DMS53 (cell line): ENCODE measurements around the gene HEATR5A.
A peak's percentile ranks its signal among the peaks of the same experiment; 100 is the strongest.
"Not testable (repeated sequence)": the region's sequence is repeated elsewhere in the genome, so short reads cannot be mapped to it uniquely, and the experiment has no call there.

ENCODE experiments used
- DNase-seq: peaks from one replicate; lab custom pipeline; 2025; lab: John Stamatoyannopoulos, UW

Gene HEATR5A

DNA sequence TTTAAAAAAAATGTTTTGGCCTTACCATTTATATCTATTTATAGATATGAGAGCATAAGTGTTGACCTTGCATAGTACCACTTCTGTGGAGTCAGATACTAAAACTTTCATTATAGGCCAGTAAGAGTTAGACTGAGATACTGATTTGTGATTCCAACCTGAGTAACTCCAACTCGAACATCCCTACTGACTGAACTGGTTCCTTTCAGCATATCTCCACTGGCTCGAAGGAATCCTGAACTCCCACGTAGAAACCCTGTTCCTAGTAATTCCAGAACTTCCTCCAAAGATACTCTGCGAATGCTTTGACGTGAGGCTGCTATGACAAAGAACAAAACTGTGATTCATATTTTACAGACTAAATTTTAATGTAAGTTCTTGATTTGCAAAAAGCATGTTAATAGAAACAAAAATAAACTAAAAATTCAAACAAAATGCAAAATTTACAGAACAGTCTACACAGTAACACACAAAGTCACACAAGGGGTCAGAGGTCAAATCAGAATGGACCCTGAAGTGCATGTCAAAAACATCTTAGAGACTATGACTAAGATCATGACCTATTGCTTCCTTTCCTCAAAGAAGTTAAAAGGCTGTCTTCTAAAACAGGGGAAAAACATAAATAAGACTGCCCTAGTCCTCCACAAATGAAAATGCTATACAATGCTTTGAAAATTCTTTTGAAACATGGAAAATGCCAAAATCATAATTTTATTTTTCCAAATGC lies 31.5 kb downstream of the HEATR5A start:
- no peak for DNase-seq

DNA sequence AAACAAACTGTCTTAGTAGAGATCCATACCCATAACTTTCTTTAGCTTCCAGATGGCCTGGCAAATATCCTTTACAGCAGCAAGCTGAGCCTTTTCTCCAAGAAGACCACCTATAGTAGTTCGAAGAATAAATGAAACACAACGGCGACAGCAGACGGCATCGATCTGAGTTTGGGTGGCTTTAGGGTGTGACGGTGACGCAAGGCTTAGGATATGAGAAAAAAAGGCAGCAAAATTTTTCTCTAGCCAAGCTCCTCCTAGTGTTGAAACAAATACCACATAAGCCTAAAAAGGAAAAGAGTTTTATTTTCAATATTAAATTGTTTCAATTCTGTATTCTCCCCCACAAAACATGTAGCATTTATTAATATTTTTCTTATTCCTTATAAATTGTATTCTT lies 33.3 kb downstream of the HEATR5A start:
- DNase-seq, result no peak

GRCh38 chr14:31386271-31386670 lies 34.1 kb downstream of the HEATR5A start:
- DNase-seq, result no peak

- DNase-seq, result no peak
Observed at GRCh38 chr14:31382221-31382620, 38.1 kb downstream of the HEATR5A start.

- DNase-seq, result no peak
Observed at GRCh38 chr14:31380106-31380505, 40.2 kb downstream of the HEATR5A start.

GRCh38 chr14:31379125-31379947 lies 41.0 kb downstream of the HEATR5A start:
- not testable (repeated sequence) for DNase-seq

DNA sequence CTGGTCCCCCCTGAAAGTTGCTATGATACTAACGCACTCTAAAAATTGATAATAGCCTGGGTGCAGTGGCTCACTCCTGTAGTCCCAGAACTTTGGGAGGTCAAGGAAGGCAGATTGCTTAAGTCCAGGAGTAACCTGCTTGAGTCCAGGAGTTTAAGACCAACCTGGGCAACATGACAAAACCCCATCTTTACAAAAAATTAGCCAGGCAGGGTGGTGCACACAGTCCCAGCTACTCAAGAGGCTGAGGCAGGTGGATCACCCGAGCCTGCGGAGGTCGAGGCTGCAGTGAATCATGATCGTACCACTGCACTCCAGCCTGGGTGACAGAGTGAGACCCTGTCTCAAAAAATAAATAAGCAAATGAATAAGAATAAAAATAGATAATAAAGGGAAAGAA lies 42.9 kb downstream of the HEATR5A start:
- peak; percentile 34 for DNase-seq

DNA sequence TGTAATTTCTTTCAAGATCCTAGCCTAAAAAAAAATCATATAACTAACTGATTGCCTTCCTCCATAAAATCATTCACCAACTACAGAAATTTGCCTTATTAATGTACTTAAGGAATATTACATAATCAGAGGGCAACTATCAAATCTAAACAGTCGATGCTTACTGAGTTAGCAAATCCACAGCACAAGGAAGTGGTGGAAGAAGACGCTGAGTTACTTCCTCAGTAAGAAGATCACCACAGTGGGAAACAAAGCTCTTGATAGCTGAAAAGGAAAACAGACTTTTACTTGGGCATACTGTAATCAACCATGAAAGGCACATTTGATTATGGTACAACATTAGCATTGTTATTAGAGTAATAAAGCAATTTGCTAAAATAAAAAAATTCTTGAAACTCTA lies 48.7 kb downstream of the HEATR5A start:
- DNase-seq, result no peak

DNA sequence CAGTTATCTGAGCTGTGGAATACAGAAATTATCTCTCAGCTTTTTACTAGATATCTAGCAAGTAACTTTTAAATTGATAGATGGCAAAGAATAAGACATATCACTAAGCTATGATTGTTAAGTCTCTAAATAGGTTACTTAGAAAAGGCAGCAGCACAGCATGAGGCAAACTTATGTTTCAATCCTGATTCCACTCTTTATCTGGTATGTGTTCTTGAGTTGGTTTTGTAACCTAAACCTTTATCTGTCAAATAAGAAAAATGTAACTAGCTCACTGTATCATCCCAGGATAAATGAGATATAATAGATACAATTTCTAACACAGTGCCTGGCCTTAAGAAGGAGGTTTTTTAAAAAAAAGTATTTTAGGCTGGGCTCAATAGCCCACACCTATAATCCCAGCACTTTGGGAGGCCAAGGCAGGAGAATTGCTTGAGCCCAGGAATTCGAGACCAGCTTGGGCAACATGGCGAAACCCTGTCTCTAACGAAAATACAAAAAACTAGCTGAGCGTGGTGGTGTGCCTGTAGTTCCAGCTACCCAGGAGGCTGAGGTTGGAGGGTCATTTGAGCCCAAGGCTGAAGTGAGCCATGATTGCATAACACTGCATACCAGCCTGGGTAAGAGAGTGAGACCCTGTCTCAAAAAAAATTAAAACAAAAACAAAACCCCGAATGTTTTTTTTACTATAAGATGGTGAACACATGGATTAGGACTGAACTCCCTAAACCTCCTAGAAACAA lies 56.8 kb downstream of the HEATR5A start:
- no peak for DNase-seq

- no peak for DNase-seq
Observed at GRCh38 chr14:31362746-31363145, 57.6 kb downstream of the HEATR5A start.

DNA sequence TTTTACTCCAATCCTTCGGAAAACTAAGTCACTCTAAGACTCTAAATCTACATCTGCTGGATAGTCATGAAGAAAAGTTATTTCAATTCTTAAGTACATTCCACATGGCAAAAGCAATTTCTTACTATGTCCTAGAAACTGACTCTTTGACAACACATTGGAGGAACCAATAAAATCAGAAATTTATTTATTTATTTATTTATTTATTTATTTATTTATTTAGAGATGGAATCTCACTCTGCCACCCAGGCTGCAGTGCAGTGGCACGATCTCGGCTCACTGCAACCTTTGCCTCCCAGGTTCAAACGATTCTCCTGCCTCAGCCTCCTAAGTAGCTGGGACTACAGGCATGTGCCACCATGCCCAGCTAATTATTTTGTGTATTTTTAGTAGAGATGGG lies 58.6 kb downstream of the HEATR5A start:
- DNase-seq, result not testable (repeated sequence)

GRCh38 chr14:31360919-31361662 lies 59.3 kb downstream of the HEATR5A start:
- no peak for DNase-seq

DNA sequence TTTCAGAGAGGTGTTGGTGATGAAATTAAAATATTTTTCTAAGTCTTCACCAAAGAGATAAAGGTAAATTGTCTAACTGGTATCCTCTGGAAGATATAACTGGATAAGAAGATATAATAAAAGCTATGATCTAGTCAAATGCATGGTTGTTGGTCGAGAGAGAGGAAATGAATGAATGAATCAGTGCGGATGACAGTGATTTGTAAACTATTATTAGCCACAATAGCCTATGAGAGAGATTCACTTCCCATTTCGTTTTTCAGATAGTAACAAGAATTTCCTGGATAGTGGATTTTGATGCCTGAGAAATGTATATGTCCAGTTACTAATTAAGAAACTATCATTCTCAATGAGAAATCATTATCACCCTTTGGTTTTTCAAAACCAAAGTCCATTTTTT lies 63.1 kb downstream of the HEATR5A start:
- DNase-seq, result no peak

GRCh38 chr14:31346097-31346496 lies 74.3 kb downstream of the HEATR5A start:
- DNase-seq, result no peak

GRCh38 chr14:31341280-31341679 lies 79.1 kb downstream of the HEATR5A start:
- DNase-seq, result no peak

- DNase-seq, result no peak
Observed at GRCh38 chr14:31340297-31341063, 79.9 kb downstream of the HEATR5A start.

GRCh38 chr14:31339743-31340142 lies 80.6 kb downstream of the HEATR5A start:
- no peak for DNase-seq

DNA sequence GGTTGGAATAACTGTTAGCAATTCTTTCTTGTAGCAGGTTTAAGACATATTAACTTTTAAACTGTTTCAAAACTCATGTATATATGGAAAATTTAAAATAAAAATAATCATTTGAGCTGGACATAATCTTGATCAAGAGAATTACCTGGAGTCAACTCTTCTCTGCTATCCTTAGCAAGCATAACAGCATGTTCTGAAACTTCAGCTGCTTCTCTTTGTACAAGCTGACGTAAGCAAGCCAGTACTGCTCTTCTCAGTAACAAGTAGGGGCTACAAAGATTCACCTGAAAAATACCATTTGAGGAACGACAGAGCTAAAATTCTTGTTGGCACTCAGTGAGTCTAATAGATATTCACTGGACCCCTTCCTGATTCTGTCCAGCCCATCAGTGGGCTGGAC lies 83.0 kb downstream of the HEATR5A start:
- no peak for DNase-seq

DNA sequence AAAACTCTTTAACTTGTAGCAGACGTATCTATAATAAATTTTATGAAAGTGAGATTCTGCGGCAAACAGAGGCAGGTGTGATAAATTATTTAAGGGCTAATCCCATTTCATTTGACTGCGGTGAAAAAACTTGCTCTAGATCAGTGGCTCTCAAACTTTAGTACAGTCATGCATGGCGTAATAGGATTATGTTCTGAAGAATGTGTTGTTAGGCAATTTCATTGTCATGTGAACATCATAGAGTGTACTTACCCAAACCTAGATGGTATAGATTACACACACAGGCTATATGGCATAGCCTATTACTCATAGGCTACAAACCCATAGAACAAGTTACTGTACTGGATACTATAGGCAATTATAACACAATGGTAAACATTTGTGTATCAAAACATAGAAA lies 83.7 kb downstream of the HEATR5A start:
- DNase-seq, result no peak

DNA sequence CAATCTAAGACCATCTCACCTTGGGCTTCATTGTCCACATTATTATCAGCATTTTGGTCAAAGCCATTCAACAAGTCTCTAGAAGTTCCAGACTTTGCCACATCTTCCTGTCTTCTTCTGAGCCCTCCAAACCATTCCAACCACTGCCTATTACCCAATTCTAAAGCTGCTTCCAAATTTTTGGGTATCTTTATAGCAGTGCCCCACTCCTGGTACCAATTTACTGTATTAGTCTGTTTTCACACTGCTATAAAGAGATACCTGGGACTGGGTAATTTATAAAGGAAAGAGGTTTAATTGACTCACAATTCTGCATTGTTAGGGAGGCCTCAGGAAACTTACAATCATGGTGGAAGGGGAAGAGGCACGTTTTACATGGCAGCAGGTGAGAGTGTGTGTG lies 89.0 kb downstream of the HEATR5A start:
- DNase-seq, result not testable (repeated sequence)

DNA sequence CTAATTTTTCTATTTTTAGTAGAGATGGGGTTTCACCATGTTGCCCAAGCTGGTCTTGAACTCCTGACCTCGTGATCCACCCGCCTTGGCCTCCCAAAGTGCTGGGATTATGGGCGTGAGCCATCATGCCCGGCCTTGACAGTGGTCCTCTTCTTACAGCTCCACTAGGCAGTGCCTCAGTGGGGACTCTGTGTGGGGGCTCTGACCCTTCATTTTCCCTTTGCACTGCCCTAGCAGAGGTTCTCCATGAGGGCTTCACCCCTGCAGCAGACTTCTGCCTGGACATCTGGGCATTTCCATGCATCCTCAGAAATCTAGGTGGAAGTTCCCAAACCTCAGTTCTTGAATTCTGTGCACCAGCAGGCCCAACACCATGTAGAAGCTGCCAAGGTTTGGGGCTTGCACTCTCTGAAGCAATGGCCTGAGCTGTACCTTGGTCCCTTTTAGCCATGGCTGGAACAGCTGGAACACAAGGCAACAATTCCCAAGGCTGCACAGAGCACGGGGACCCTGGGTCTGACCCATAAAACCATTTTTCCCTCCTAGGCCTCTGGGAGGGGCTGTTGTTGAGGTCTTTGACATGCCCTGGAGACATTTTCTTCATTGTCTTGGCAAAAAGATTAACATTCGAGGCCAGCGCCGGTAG lies 90.4 kb downstream of the HEATR5A start:
- DNase-seq, result peak; percentile 17
